Mesenchymal stem cell (in vitro differentiated cells and primary cell): ENCODE results near the gene NT5C3A.
"Not testable (repeated sequence)": the region's sequence is repeated elsewhere in the genome, so short reads cannot be mapped to it uniquely, and the experiment has no call there.

ENCODE experiments used
- DNase-seq: peaks from one replicate; pipeline ENCODE4 v3.0.0-alpha.2; 2013
- H2AFZ ChIP-seq: one replicate; pipeline ENCODE4 v1.6.1; 2013; ENCODE audit warnings: low read depth, mild to moderate bottlenecking, control low read depth, inconsistent platforms, low read length, moderate library complexity
- H2AK5ac ChIP-seq: 2 replicates; pipeline ENCODE4 v1.6.1; 2013; ENCODE audit warnings: low read length, moderate library complexity, mild to moderate bottlenecking, inconsistent platforms; ENCODE audit not compliant: severe bottlenecking
- H2BK120ac ChIP-seq: one replicate; pipeline ENCODE4 v1.6.1; 2013; ENCODE audit warnings: low read depth, mild to moderate bottlenecking, inconsistent platforms, low read length, moderate library complexity
- H2BK12ac ChIP-seq, 2 experiments: one replicate each; pipeline ENCODE4 v1.6.1; 2013; ENCODE audit warnings: inconsistent platforms in 2 of 2, low read length in 2 of 2, mild to moderate bottlenecking in 2 of 2, moderate library complexity in 2 of 2, control low read depth in 1 of 2
- H2BK15ac ChIP-seq: one replicate; pipeline ENCODE4 v1.6.1; 2013; ENCODE audit warnings: mild to moderate bottlenecking, low read depth, inconsistent platforms; ENCODE audit not compliant: poor library complexity, severe bottlenecking
- H2BK5ac ChIP-seq: 2 replicates; pipeline ENCODE4 v1.6.1; 2013; ENCODE audit warnings: low read depth, mild to moderate bottlenecking, low read length, control low read depth, inconsistent platforms; ENCODE audit not compliant: poor library complexity, severe bottlenecking
- H3K14ac ChIP-seq, 2 experiments: one replicate each; pipeline ENCODE4 v1.6.1; 2013; ENCODE audit warnings: inconsistent platforms in 2 of 2, low read length in 2 of 2, control low read depth in 1 of 2, mild to moderate bottlenecking in 1 of 2, moderate library complexity in 1 of 2
- H3K18ac ChIP-seq, 2 experiments: one replicate each; pipeline ENCODE4 v1.6.1; 2013; ENCODE audit warnings: inconsistent platforms in 2 of 2, low read length in 2 of 2, control low read depth in 1 of 2, low read depth in 1 of 2, mild to moderate bottlenecking in 1 of 2
- H3K23ac ChIP-seq, 2 experiments: one replicate each; pipeline ENCODE4 v1.6.1; 2013; ENCODE audit warnings: inconsistent platforms in 2 of 2, low read length in 2 of 2, mild to moderate bottlenecking in 2 of 2, moderate library complexity in 2 of 2, control low read depth in 1 of 2
- H3K27ac ChIP-seq: 2 replicates; pipeline ENCODE4 v1.5.1; 2013; ENCODE audit warnings: mild to moderate bottlenecking, moderate library complexity, low read length, control low read depth, inconsistent platforms; ENCODE audit not compliant: poor library complexity, severe bottlenecking
- H3K27me3 ChIP-seq, 2 experiments: 2 replicates each; pipeline versions ENCODE4 v1.6.1 to v1.7.0; 2013; ENCODE audit warnings: low read length in 2 of 2, mild to moderate bottlenecking in 2 of 2, moderate library complexity in 2 of 2, control low read depth in 1 of 2, inconsistent platforms in 1 of 2; ENCODE audit not compliant: control insufficient read depth in 1 of 2, insufficient read depth in 1 of 2
- H3K36me3 ChIP-seq, 2 experiments: 2 replicates each; pipeline versions ENCODE4 v1.6.1 to v1.7.0; 2013; ENCODE audit warnings: low read length in 2 of 2, control low read depth in 1 of 2, inconsistent platforms in 1 of 2, low read depth in 1 of 2, mild to moderate bottlenecking in 1 of 2; ENCODE audit not compliant: insufficient read depth in 2 of 2, control insufficient read depth in 1 of 2
- H3K4ac ChIP-seq, 2 experiments: one replicate each; pipeline ENCODE4 v1.6.1; 2013; ENCODE audit warnings: inconsistent platforms in 2 of 2, low read length in 2 of 2, mild to moderate bottlenecking in 2 of 2, moderate library complexity in 2 of 2, control low read depth in 1 of 2, low read depth in 1 of 2
- H3K4me1 ChIP-seq: 2 replicates; pipeline ENCODE4 v1.6.1; 2013; ENCODE audit warnings: low read depth, low read length, control low read depth; ENCODE audit not compliant: control insufficient read depth, insufficient read depth
- H3K4me2 ChIP-seq: 2 replicates; pipeline ENCODE4 v1.6.1; 2013; ENCODE audit warnings: low read length, mild to moderate bottlenecking, inconsistent platforms; ENCODE audit not compliant: poor library complexity, severe bottlenecking
- H3K4me3 ChIP-seq, 2 experiments: 2 replicates each; pipeline versions ENCODE4 v1.5.1 to v1.7.0; 2013; ENCODE audit warnings: low read length in 2 of 2, mild to moderate bottlenecking in 2 of 2, control low read depth in 1 of 2, low read depth in 1 of 2; ENCODE audit not compliant: insufficient read depth in 1 of 2
- H3K79me1 ChIP-seq: replicated peaks from 2 replicates; pipeline ENCODE4 v1.6.1; 2013; ENCODE audit warnings: mild to moderate bottlenecking, control low read depth, low read length, inconsistent platforms; ENCODE audit not compliant: poor library complexity, severe bottlenecking
- H3K9ac ChIP-seq: 2 replicates; pipeline ENCODE4 v1.7.0; 2013; ENCODE audit warnings: mild to moderate bottlenecking, low read length, moderate library complexity
- H3K9me3 ChIP-seq: 2 replicates; pipeline ENCODE4 v1.7.0; 2013; ENCODE audit warnings: mild to moderate bottlenecking, low read length; ENCODE audit not compliant: control insufficient read depth
- H4K8ac ChIP-seq: one replicate; pipeline ENCODE4 v1.6.1; 2013; ENCODE audit warnings: inconsistent platforms, mild to moderate bottlenecking, low read length, moderate library complexity
- H4K91ac ChIP-seq: one replicate; pipeline ENCODE4 v1.6.1; 2013; ENCODE audit warnings: mild to moderate bottlenecking, low read length, inconsistent platforms
- WGBS: methylation state at CpG from one replicate; pipeline ENCODE4 v1.1.7; 2013; ENCODE audit warnings: mixed read lengths; 5-methylcytosine and 5-hydroxymethylcytosine counted together

The NT5C3A gene

DNA sequence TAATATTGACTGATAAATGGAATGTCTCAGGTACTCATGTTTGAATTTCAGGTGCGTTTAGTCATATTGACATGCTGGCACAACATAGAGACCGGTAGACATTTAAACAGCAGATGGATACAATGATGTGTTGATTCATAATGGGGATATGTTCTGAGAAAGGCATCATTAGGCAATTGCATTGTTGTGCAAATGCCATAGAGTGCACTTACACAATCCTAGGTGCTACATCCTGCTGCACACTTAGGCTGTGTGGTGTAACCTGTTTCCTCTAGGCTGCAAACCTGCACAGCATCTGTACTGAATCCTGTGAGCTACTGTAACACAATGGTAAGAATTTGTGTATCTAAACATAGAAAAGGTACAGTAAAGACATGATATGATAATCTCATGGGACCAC, 85.4 kb downstream of the NT5C3A start:
- H2BK12ac ChIP-seq, H3K4me1 ChIP-seq, H3K4ac ChIP-seq, H4K91ac ChIP-seq, H2BK15ac ChIP-seq, H4K8ac ChIP-seq, DNase-seq, H2AK5ac ChIP-seq, H3K4me3 ChIP-seq, H2BK120ac ChIP-seq, H3K18ac ChIP-seq, H2AFZ ChIP-seq, H3K79me1 ChIP-seq, H3K9ac ChIP-seq, H3K4me2 ChIP-seq, H3K14ac ChIP-seq, H2BK5ac ChIP-seq, H3K27ac ChIP-seq, H3K23ac ChIP-seq, H3K9me3 ChIP-seq, H3K27me3 ChIP-seq: not testable (repeated sequence)
- 100% methylated on average over 2 of the region's 2 CpGs for WGBS
- peaks cover 0 to 33% of the 10 kb centered on the region in 2 experiments for H3K36me3 ChIP-seq

DNA sequence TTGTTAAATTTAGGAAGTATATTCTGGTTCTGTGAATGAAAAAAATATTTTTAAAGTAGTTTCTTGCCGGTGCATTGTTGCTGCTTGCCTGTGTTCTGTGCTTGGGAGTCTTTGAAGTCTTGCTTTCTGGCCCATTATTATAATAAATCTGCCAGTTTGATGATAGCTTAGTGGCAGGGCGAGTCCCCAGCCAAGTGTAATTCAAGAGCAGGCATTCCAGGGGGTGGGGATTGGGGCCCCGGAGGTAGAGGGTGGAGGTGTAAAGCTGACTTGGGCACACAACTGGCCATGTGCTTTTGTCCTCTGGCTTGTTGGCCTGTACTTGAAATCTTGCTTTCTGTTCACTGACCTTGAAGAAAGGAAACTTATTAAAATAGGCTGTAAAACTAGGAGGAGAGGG, 90.6 kb downstream of the NT5C3A start:
- H2BK5ac ChIP-seq, DNase-seq, H2AK5ac ChIP-seq, H3K4me3 ChIP-seq, H2BK15ac ChIP-seq, H3K27me3 ChIP-seq, H3K4me2 ChIP-seq, H2BK12ac ChIP-seq, H3K4me1 ChIP-seq, H3K14ac ChIP-seq, H4K8ac ChIP-seq, H3K79me1 ChIP-seq, H3K18ac ChIP-seq, H3K23ac ChIP-seq, H3K9ac ChIP-seq, H3K9me3 ChIP-seq, H2AFZ ChIP-seq, H3K4ac ChIP-seq, H4K91ac ChIP-seq, H2BK120ac ChIP-seq, H3K27ac ChIP-seq: not testable (repeated sequence)
- H3K36me3 ChIP-seq: peaks cover 0 to 16% of the 10 kb centered on the region in 2 experiments
- WGBS: 57% methylated on average over 3 of the region's 3 CpGs

DNA sequence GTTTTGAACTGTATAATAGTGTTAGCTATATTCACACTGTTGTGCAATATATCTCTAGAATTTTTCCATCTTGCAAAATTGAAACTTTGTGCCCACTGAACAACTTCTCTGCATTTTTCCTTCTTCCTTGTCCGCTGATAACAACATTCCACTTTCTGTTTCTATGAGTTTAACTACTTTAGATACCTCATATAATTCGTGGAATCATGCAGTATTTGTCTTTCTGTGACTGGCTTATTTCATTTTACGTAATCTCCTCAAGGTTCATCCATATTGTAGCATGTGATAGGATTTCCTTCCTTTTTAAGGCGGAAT, 95.4 kb downstream of the NT5C3A start:
- not testable (repeated sequence) for H4K91ac ChIP-seq, H2BK120ac ChIP-seq, H3K4ac ChIP-seq, H3K79me1 ChIP-seq, H3K4me1 ChIP-seq, H2BK15ac ChIP-seq, H3K18ac ChIP-seq, H3K14ac ChIP-seq, H3K4me2 ChIP-seq, H2BK12ac ChIP-seq, H2BK5ac ChIP-seq, H3K27me3 ChIP-seq, H3K27ac ChIP-seq, H2AK5ac ChIP-seq, H2AFZ ChIP-seq, H3K9me3 ChIP-seq, H4K8ac ChIP-seq, H3K4me3 ChIP-seq, H3K23ac ChIP-seq, DNase-seq, H3K9ac ChIP-seq, H3K36me3 ChIP-seq
- 100% methylated on average over 2 of the region's 4 CpGs for WGBS

DNA sequence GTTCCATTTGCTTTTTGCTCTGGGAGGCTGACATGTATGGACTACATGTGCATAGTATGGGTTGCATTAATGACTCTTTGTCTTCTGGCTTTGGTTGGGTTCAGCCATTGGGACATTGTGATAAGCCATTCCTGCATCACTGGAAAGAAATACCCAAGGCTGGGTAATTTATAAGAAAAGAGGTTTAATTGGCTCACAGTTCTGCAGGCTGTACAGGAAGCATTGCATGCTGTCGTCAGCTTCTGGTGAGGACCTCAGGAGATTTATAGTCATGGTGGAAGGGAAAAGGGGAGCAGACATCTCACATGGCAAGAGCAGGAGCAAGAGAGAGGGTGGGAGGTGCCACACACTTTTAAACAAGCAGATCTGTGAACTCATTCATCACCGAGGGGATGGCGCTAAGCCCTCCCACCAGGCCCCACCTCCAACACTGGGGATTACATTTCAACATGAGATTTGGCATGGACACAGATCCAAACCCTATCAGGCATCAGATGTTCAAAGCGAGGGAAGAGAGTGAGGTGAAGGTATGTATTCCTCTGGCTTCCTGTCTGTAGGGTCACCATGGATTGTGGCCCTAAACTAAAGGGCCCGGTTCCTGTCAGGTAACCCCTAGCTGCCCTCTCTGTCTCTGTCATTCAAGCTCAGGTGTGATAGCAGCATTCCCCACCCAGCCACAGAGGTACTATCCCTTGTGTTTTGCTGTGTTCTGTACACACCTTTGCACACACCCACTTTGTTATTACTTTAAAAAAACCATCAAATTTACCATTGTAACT, 95.9 kb downstream of the NT5C3A start:
- not testable (repeated sequence) for H2BK15ac ChIP-seq, H3K4me3 ChIP-seq, H4K91ac ChIP-seq, H3K9ac ChIP-seq, H3K23ac ChIP-seq, H2AK5ac ChIP-seq, DNase-seq, H3K18ac ChIP-seq, H4K8ac ChIP-seq, H3K4me2 ChIP-seq, H2BK5ac ChIP-seq, H3K14ac ChIP-seq, H3K4ac ChIP-seq, H3K27ac ChIP-seq, H2BK12ac ChIP-seq, H3K79me1 ChIP-seq, H2BK120ac ChIP-seq, H3K9me3 ChIP-seq, H3K27me3 ChIP-seq, H3K36me3 ChIP-seq, H2AFZ ChIP-seq, H3K4me1 ChIP-seq
- WGBS: 72% methylated on average over 1 of the region's 5 CpGs
